ENCODE data around the gene CPLX4.
"Not testable (repeated sequence)": the region's sequence is repeated elsewhere in the genome, so short reads cannot be mapped to it uniquely, and the experiment has no call there.

The CPLX4 gene

GRCh38 chr18:59264121-59264571, 54.3 kb downstream of the CPLX4 start:
- DNase-seq (ENCODE audit: low read depth) = no peak
- no peak for TF ChIP-seq CTCF (conservative IDR thresholded peaks at IDR 0.05; ENCODE audit: low read depth, low read length)
- H3K4me3 ChIP-seq (ENCODE audit: low read depth, low read length) = no peak overlapping the region

GRCh38 chr18:59263661-59264060, 54.8 kb downstream of the CPLX4 start:
- no peak overlapping the region for H3K4me3 ChIP-seq (ENCODE audit: low read depth, low read length)
- DNase-seq (ENCODE audit: low read depth) = no peak
- no peak for TF ChIP-seq CTCF (conservative IDR thresholded peaks at IDR 0.05; ENCODE audit: low read depth, low read length)

DNA sequence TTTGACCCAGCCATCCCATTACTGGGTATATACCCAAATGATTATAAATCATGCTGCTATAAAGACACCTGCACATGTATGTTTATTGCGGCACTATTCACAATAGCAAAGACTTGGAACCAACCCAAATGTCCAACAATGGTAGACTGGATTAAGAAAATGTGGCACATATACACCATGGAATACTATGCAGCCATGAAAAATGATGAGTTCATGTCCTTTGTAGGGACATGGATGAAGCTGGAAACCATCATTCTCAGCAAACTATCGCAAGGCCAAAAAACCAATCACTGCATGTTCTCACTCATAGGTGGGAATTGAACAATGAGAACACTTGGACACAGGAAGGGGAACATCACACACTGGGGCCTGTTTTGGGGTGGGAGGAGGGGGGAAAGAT, 56.2 kb downstream of the CPLX4 start:
- not testable (repeated sequence) for H3K4me3 ChIP-seq (ENCODE audit: low read depth, low read length); DNase-seq (ENCODE audit: low read depth)

- not testable (repeated sequence) for H3K4me3 ChIP-seq (ENCODE audit: low read depth, low read length); DNase-seq (ENCODE audit: low read depth)
Observed at GRCh38 chr18:59261842-59262241, 56.6 kb downstream of the CPLX4 start.

- H3K4me3 ChIP-seq (ENCODE audit: low read depth, low read length); DNase-seq (ENCODE audit: low read depth): not testable (repeated sequence)
Observed at GRCh38 chr18:59255491-59255890, 63.0 kb downstream of the CPLX4 start.

DNA sequence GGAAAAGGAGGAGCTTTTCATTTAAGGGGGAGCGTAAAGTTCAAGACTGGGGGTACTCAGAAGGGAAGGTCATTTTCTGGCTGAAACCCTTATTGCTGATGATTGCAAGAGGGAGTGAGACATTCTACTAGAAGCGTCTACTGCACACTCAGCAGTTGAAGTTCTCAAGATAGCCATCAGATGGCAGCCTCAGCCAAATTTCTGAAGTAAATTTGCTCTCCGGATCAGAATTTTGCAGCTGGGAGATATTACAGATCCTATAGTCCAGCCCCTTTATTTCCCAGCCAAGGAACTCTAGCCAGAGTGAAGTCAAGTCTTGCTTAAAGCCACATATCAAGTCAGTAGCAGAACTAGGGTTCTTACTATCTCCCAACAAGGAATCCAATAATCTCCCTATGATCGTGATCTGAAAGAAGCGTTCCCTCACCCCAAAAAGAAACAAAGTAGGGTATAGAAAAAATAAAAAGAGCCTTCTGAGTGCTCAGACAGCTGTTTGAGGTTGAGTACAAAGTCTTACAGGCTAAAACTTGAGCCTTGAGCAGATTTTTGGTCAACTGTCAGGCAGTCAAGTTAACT, 69.2 kb downstream of the CPLX4 start:
- peak; percentile 93 for DNase-seq (ENCODE audit: low read depth)
- TF ChIP-seq CTCF (conservative IDR thresholded peaks at IDR 0.05; ENCODE audit: low read depth, low read length) = peak; percentile 85
- H3K4me3 ChIP-seq (ENCODE audit: low read depth, low read length) = no peak overlapping the region

- TF ChIP-seq CTCF (conservative IDR thresholded peaks at IDR 0.05; ENCODE audit: low read depth, low read length) = no peak
- no peak overlapping the region for H3K4me3 ChIP-seq (ENCODE audit: low read depth, low read length)
- no peak for DNase-seq (ENCODE audit: low read depth)
Observed at GRCh38 chr18:59246796-59247195, 71.7 kb downstream of the CPLX4 start.

All from choroid plexus epithelial cell (primary cell).